H1 (cell line): Measurements from ENCODE around the gene MYLK.

Experiments
- BRCA1 ChIP-seq: IDR thresholded peaks from 2 replicates; pipeline ENCODE4 v1.6.1; 2012; ENCODE audit warnings: low read depth, low read length, improper control_type of control experiment
- GABPA ChIP-seq: IDR thresholded peaks from 2 replicates; pipeline ENCODE4 v1.6.1; 2011; ENCODE audit warnings: mild to moderate bottlenecking, low read length, moderate library complexity, borderline replicate concordance; ENCODE audit not compliant: insufficient read depth
- POLR2AphosphoS5 ChIP-seq: IDR thresholded peaks from 2 replicates; pipeline ENCODE4 v1.6.1; 2011; ENCODE audit warnings: low read depth, low read length
- RAD21 ChIP-seq, 2 experiments: IDR thresholded peaks in 1 of 2; conservative IDR thresholded peaks in 1 of 2; 2 replicates each; pipeline ENCODE4 v1.6.1; 2011; ENCODE audit warnings: low read depth in 2 of 2, low read length in 2 of 2, improper control_type of control experiment in 1 of 2, inconsistent platforms in 1 of 2, mild to moderate bottlenecking in 1 of 2, moderate library complexity in 1 of 2
- SP2 ChIP-seq: IDR thresholded peaks from 2 replicates; pipeline ENCODE4 v1.6.1; 2012; ENCODE audit warnings: mild to moderate bottlenecking, low read length, inconsistent platforms
- TF ChIP-seq, protein P1 (sequence below), 3 experiments: IDR thresholded peaks; 1 replicate in 2 of 3; 2 replicates in 1 of 3; pipeline versions ENCODE4 v1.5.1 to v1.6.1; 2011; ENCODE audit warnings: low read length in 3 of 3, mild to moderate bottlenecking in 3 of 3, inconsistent platforms in 2 of 3, low read depth in 1 of 3, moderate library complexity in 1 of 3; ENCODE audit not compliant: insufficient read depth in 1 of 3; ENCODE audit errors: control extremely low read depth in 1 of 3

DNA sequence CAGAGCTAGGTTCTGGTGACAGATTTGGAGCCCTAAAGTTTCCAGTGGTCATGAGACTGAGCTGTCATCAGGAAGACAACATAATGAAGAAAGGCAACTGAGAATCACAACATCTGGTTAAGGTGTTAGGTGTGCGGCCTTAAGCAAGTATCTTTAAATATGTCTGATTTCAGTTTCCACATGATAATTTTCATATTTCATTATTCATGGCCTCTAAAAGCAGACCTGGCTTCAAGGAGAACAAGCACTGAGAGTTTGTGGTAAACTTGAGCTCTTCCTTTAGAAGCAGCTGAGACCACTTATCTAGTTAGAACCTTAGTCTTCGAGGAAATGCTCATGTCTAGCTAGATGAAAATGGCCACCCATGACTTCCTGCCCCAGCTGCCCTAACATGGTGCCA, 25.7 kb upstream of the MYLK start:
- TF ChIP-seq SP2 (no peak), GABPA (no peak), BRCA1 (no peak), POLR2AphosphoS5 (no peak), RAD21 (IDR thresholded peaks at IDR 0.05 in 1 of 2, conservative IDR thresholded peaks at IDR 0.05 in 1 of 2; ENCODE audit: low read depth in 2 of 2, low read length in 2 of 2) (no peak)
- TF ChIP-seq, protein P1, sequence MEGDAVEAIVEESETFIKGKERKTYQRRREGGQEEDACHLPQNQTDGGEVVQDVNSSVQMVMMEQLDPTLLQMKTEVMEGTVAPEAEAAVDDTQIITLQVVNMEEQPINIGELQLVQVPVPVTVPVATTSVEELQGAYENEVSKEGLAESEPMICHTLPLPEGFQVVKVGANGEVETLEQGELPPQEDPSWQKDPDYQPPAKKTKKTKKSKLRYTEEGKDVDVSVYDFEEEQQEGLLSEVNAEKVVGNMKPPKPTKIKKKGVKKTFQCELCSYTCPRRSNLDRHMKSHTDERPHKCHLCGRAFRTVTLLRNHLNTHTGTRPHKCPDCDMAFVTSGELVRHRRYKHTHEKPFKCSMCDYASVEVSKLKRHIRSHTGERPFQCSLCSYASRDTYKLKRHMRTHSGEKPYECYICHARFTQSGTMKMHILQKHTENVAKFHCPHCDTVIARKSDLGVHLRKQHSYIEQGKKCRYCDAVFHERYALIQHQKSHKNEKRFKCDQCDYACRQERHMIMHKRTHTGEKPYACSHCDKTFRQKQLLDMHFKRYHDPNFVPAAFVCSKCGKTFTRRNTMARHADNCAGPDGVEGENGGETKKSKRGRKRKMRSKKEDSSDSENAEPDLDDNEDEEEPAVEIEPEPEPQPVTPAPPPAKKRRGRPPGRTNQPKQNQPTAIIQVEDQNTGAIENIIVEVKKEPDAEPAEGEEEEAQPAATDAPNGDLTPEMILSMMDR (IDR thresholded peaks at IDR 0.05; ENCODE audit: control extremely low read depth in 1 of 3, insufficient read depth in 1 of 3, low read depth in 1 of 3, low read length in 3 of 3): no peak
